Neuronal stem cell (in vitro differentiated cells): ENCODE measurements around the gene BCL2L12.

Source experiments
- DNase-seq: peaks from one replicate; pipeline ENCODE4 v3.0.0-alpha.2; 2013; ENCODE audit warnings: low spot score
- H2AFZ ChIP-seq: one replicate; pipeline ENCODE4 v1.6.1; 2013; ENCODE audit warnings: mild to moderate bottlenecking, low read length, inconsistent platforms
- H2AK5ac ChIP-seq: 2 replicates; pipeline ENCODE4 v1.6.1; 2013; ENCODE audit warnings: low read depth, mild to moderate bottlenecking, inconsistent platforms, low read length, moderate library complexity, mixed read lengths
- H2BK120ac ChIP-seq: 2 replicates; pipeline ENCODE4 v1.6.1; 2013; ENCODE audit warnings: low read depth, mild to moderate bottlenecking, inconsistent platforms, low read length, moderate library complexity, mixed read lengths
- H2BK12ac ChIP-seq: one replicate; pipeline ENCODE4 v1.6.1; 2013; ENCODE audit warnings: low read length, inconsistent platforms
- H2BK15ac ChIP-seq: 2 replicates; pipeline ENCODE4 v1.6.1; 2013; ENCODE audit warnings: mild to moderate bottlenecking, low read length, inconsistent platforms, mixed read lengths
- H2BK5ac ChIP-seq: one replicate; pipeline ENCODE4 v1.6.1; 2013; ENCODE audit warnings: inconsistent platforms, mild to moderate bottlenecking, low read length, moderate library complexity
- H3K14ac ChIP-seq: one replicate; pipeline ENCODE4 v1.6.1; 2013; ENCODE audit warnings: low read length, inconsistent platforms
- H3K18ac ChIP-seq: 2 replicates; pipeline ENCODE4 v1.6.1; 2013; ENCODE audit warnings: low read length, inconsistent platforms
- H3K23ac ChIP-seq: 2 replicates; pipeline ENCODE4 v1.6.1; 2013; ENCODE audit warnings: low read depth, mild to moderate bottlenecking, mixed read lengths, low read length, inconsistent platforms; ENCODE audit not compliant: poor library complexity
- H3K27ac ChIP-seq: replicated peaks from 3 replicates; pipeline ENCODE4 v1.5.1; 2013; ENCODE audit warnings: low read length, inconsistent platforms
- H3K27me3 ChIP-seq, 3 experiments: 2 replicates each; pipeline ENCODE4 v1.6.1; 2013; ENCODE audit warnings: low read length in 3 of 3, mild to moderate bottlenecking in 2 of 3, inconsistent platforms in 1 of 3, low read depth in 1 of 3, mixed read lengths in 1 of 3, moderate library complexity in 1 of 3; ENCODE audit not compliant: control insufficient read depth in 3 of 3, insufficient read depth in 3 of 3
- H3K36me3 ChIP-seq, 2 donors: replicated peaks in 1 of 2; 2 replicates each; pipeline ENCODE4 v1.6.1; 2013; ENCODE audit warnings: low read length in 2 of 2; ENCODE audit not compliant: control insufficient read depth in 2 of 2, insufficient read depth in 2 of 2
- H3K4ac ChIP-seq: 2 replicates; pipeline ENCODE4 v1.6.1; 2013; ENCODE audit warnings: inconsistent platforms, mild to moderate bottlenecking, low read length, moderate library complexity
- H3K4me1 ChIP-seq, 2 donors: 1 replicate in 1 of 2; 2 replicates in 1 of 2; pipeline ENCODE4 v1.6.1; 2013; ENCODE audit warnings: low read length in 2 of 2, low read depth in 1 of 2; ENCODE audit not compliant: control insufficient read depth in 2 of 2, insufficient read depth in 1 of 2
- H3K4me2 ChIP-seq: one replicate; pipeline ENCODE4 v1.6.1; 2013; ENCODE audit warnings: mild to moderate bottlenecking, low read length, inconsistent platforms; ENCODE audit not compliant: insufficient read depth, poor library complexity, severe bottlenecking
- H3K4me3 ChIP-seq, 2 donors: 2 replicates each; pipeline ENCODE4 v1.5.1; 2013; ENCODE audit warnings: low read length in 2 of 2, mild to moderate bottlenecking in 2 of 2, inconsistent platforms in 1 of 2, moderate library complexity in 1 of 2
- H3K79me1 ChIP-seq: one replicate; pipeline ENCODE4 v1.6.1; 2013; ENCODE audit warnings: low read depth, mild to moderate bottlenecking, inconsistent platforms, low read length, moderate library complexity
- H3K9ac ChIP-seq: one replicate; pipeline ENCODE4 v1.6.1; 2013; ENCODE audit warnings: mild to moderate bottlenecking, low read depth, low read length, inconsistent platforms; ENCODE audit not compliant: poor library complexity
- H3K9me3 ChIP-seq, 2 donors: replicated peaks in 1 of 2; 2 replicates each; pipeline versions ENCODE3 to v1.6.1; 2013; ENCODE audit warnings: low read length in 2 of 2, mild to moderate bottlenecking in 2 of 2, inconsistent platforms in 1 of 2, low read depth in 1 of 2, mixed read lengths in 1 of 2, moderate library complexity in 1 of 2; ENCODE audit not compliant: control insufficient read depth in 2 of 2, insufficient read depth in 1 of 2
- H4K8ac ChIP-seq: one replicate; pipeline ENCODE4 v1.6.1; 2013; ENCODE audit warnings: low read depth, mild to moderate bottlenecking, inconsistent platforms, low read length, moderate library complexity
- H4K91ac ChIP-seq: one replicate; pipeline ENCODE4 v1.6.1; 2013; ENCODE audit warnings: low read length, low read depth, mild to moderate bottlenecking, inconsistent platforms; ENCODE audit not compliant: poor library complexity
- WGBS, 2 donors: extraction: QIAGEN DNeasy Blood & Tissue Kit; methylation state at CpG; one replicate each; pipeline ENCODE4 v1.1.7; 2013; ENCODE audit warnings: missing lambda C conversion rate in 2 of 2, mixed read lengths in 1 of 2; ENCODE audit not compliant: insufficient read length in 2 of 2, insufficient replicate concordance in 1 of 2; ENCODE audit errors: extremely low coverage in 2 of 2; 5-methylcytosine and 5-hydroxymethylcytosine counted together

The BCL2L12 gene

DNA sequence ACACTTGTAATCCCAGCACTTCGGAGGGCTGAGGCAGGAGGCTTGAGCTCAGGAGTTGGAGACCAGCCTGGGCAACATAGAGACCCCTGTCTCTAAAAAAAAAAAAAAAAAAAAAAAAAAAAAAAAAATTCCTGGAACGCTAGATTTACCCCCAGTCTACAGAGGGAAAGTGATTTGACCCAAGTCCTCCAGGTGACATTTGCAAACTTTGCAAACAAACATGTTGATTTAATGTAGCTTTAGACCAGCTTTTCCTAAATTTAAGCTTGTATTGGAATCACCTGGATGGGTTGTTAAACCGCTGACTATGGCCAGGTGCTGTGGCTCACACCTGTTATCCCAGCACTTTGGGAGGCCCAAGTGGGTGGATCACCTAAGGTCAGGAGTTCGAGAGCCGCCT lies 33.6 kb downstream of the BCL2L12 start:
- H2BK5ac ChIP-seq: no peak overlapping the region
- H3K4me2 ChIP-seq: no peak overlapping the region
- H3K36me3 ChIP-seq: peaks cover 20 to 30% of the 10 kb centered on the region in 2 donors
- peaks cover 0 to 2% of the 10 kb centered on the region in 2 donors for H3K9me3 ChIP-seq
- no peak overlapping the region for H2BK15ac ChIP-seq
- H2BK120ac ChIP-seq: no peak overlapping the region
- H2BK12ac ChIP-seq: no peak overlapping the region
- H4K91ac ChIP-seq: no peak overlapping the region
- no CpG with 5 or more reads among the region's 5 CpGs for WGBS, 2 donors
- H3K4me3 ChIP-seq: no peak overlapping the region
- H2AK5ac ChIP-seq: no peak overlapping the region
- no peak overlapping the region for H3K23ac ChIP-seq
- peaks cover 3% of the 10 kb centered on the region for H3K79me1 ChIP-seq
- H4K8ac ChIP-seq: no peak overlapping the region
- DNase-seq: no peak
- no peak overlapping the region for H2AFZ ChIP-seq
- no peak overlapping the region for H3K18ac ChIP-seq
- no peaks in the 10 kb centered on the region for H3K4me1 ChIP-seq
- H3K27me3 ChIP-seq: no peaks in the 10 kb centered on the region
- H3K14ac ChIP-seq: no peak overlapping the region
- H3K27ac ChIP-seq: no peak overlapping the region
- no peak overlapping the region for H3K9ac ChIP-seq
- no peak overlapping the region for H3K4ac ChIP-seq

DNA sequence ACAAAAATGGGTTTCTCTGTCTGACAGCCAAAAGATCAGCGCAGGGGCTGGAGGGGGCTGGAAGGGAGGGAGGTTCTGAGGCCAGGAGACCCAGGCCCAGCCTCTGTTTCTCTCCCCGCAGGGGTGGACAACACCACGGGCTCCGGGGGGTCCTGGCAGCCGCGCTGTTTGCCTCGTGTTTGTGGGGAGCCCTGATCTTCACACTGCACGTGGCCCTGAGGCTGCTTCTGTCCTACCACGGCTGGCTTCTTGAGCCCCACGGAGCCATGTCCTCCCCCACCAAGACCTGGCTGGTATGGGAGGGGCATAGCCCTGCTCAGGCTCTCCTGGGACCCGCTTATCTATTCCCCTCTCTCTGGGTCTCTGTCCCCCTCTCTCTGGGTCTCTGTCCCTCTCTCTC lies 34.8 kb downstream of the BCL2L12 start:
- H3K27ac ChIP-seq: no peak overlapping the region
- no peak overlapping the region for H3K9ac ChIP-seq
- H2BK15ac ChIP-seq: no peak overlapping the region
- DNase-seq: no peak
- H3K36me3 ChIP-seq: peaks cover 29 to 41% of the 10 kb centered on the region in 2 donors
- no peak overlapping the region for H2AFZ ChIP-seq
- H3K9me3 ChIP-seq: no peaks in the 10 kb centered on the region
- no CpG with 5 or more reads among the region's 11 CpGs for WGBS, 2 donors
- H3K4ac ChIP-seq: no peak overlapping the region
- no peaks in the 10 kb centered on the region for H3K4me1 ChIP-seq
- no peak overlapping the region for H3K14ac ChIP-seq
- H2BK120ac ChIP-seq: no peak overlapping the region
- no peak overlapping the region for H3K23ac ChIP-seq
- H2BK12ac ChIP-seq: no peak overlapping the region
- peaks cover 3% of the 10 kb centered on the region for H3K79me1 ChIP-seq
- no peak overlapping the region for H4K91ac ChIP-seq
- H3K18ac ChIP-seq: no peak overlapping the region
- no peak overlapping the region for H3K4me2 ChIP-seq
- H2AK5ac ChIP-seq: no peak overlapping the region
- H2BK5ac ChIP-seq: no peak overlapping the region
- no peak overlapping the region for H3K4me3 ChIP-seq
- no peak overlapping the region for H4K8ac ChIP-seq
- no peaks in the 10 kb centered on the region for H3K27me3 ChIP-seq

DNA sequence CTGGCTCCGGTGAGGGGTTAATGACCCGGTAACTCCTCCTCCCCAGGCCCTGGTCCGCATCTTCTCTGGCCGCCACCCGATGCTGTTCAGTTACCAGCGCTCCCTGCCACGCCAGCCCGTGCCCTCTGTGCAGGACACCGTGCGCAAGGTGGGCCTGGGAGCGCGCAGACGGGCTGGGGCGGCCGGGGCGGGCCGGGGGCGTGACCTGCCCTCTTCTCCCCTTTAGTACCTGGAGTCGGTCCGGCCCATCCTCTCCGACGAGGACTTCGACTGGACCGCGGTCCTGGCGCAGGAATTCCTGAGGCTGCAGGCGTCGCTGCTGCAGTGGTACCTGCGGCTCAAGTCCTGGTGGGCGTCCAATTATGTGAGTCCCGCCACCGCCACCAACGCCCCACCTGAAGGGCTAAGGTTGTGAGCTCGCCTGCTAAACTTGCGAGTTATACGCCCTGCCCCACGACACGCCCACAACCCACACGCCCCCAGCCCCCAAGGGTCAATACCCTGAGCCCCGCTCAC lies 35.6 kb downstream of the BCL2L12 start:
- DNase-seq: no peak
- H3K18ac ChIP-seq: no peak overlapping the region
- H2BK12ac ChIP-seq: no peak overlapping the region
- no peak overlapping the region for H3K27ac ChIP-seq
- WGBS, 2 donors: no CpG with 5 or more reads among the region's 40 CpGs
- H3K79me1 ChIP-seq: peaks cover 3% of the 10 kb centered on the region
- H2AFZ ChIP-seq: no peak overlapping the region
- no peaks in the 10 kb centered on the region for H3K9me3 ChIP-seq
- H3K4ac ChIP-seq: no peak overlapping the region
- H3K4me3 ChIP-seq: no peak overlapping the region
- H3K14ac ChIP-seq: no peak overlapping the region
- H3K4me2 ChIP-seq: no peak overlapping the region
- H4K91ac ChIP-seq: no peak overlapping the region
- no peak overlapping the region for H2BK120ac ChIP-seq
- no peak overlapping the region for H4K8ac ChIP-seq
- no peak overlapping the region for H2BK15ac ChIP-seq
- peak overlapping the region; percentile 77 for H3K9ac ChIP-seq
- no peak overlapping the region for H2BK5ac ChIP-seq
- H3K36me3 ChIP-seq: peaks cover 36 to 45% of the 10 kb centered on the region in 2 donors
- H3K27me3 ChIP-seq: no peaks in the 10 kb centered on the region
- H3K4me1 ChIP-seq: no peaks in the 10 kb centered on the region
- no peak overlapping the region for H2AK5ac ChIP-seq
- H3K23ac ChIP-seq: no peak overlapping the region

DNA sequence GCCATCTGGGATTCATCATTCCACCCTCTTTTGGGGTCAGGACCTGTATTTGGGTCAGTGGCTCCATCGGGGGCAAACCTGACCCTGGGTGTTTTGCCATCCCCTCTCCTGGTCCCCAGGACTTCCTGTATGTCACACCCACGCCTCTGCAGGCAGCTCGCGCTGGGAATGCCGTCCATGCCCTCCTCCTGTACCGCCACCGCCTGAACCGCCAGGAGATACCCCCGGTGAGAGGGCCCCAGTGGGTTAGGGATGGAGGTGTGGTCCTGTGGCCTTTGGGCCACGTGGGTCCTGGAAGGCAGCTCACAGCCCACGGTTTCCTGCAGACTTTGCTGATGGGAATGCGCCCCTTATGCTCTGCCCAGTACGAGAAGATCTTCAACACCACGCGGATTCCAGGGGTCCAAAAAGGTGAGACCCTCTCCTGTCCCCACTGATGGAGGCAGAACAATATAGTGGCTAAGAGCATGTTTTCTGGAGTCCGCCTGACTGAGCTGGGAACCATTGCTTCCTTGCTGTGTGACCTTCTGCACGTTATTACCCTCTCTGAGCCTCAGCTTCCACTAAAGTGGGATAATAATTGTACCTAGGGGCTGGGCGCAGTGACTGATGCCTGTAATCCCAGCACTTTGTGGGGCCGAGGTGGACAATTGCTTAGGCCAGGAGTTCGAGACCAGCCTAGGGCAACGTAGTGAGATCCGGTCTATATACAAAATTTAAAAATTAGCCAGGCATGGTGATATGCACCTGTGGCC lies 39.3 kb downstream of the BCL2L12 start:
- Histone ChIP-seq H3K23ac (no peak overlapping the region), H3K4me1 (no peaks in the 10 kb centered on the region), H2BK15ac (no peak overlapping the region), H2AK5ac (no peak overlapping the region), H4K91ac (no peak overlapping the region), H3K18ac (no peak overlapping the region), H3K14ac (no peak overlapping the region), H2BK5ac (no peak overlapping the region), H3K9ac (no peak overlapping the region), H3K36me3 (peaks cover 43 to 50% of the 10 kb centered on the region in 2 donors), H3K4me3 (no peak overlapping the region), H3K27me3 (no peaks in the 10 kb centered on the region), H2BK12ac (no peak overlapping the region), H3K79me1 (peaks cover 3% of the 10 kb centered on the region), H3K9me3 (peaks cover 0 to 3% of the 10 kb centered on the region in 2 donors), H2BK120ac (no peak overlapping the region), H3K4ac (no peak overlapping the region), H3K27ac (no peak overlapping the region), H3K4me2 (no peak overlapping the region), H2AFZ (no peak overlapping the region), H4K8ac (peak overlapping the region; percentile 99)
- DNase-seq: no peak
- WGBS, 2 donors: no CpG with 5 or more reads among the region's 22 CpGs
